Neuronal stem cell (in vitro differentiated cells): ENCODE results near the gene KCNH2.

Experiments
- DNase-seq: peaks from one replicate; pipeline ENCODE4 v3.0.0-alpha.2; 2013; ENCODE audit warnings: low spot score
- H2AFZ ChIP-seq: one replicate; pipeline ENCODE4 v1.6.1; 2013; ENCODE audit warnings: mild to moderate bottlenecking, low read length, inconsistent platforms
- H2AK5ac ChIP-seq: 2 replicates; pipeline ENCODE4 v1.6.1; 2013; ENCODE audit warnings: low read depth, mild to moderate bottlenecking, inconsistent platforms, low read length, moderate library complexity, mixed read lengths
- H2BK120ac ChIP-seq: 2 replicates; pipeline ENCODE4 v1.6.1; 2013; ENCODE audit warnings: low read depth, mild to moderate bottlenecking, inconsistent platforms, low read length, moderate library complexity, mixed read lengths
- H2BK12ac ChIP-seq: one replicate; pipeline ENCODE4 v1.6.1; 2013; ENCODE audit warnings: low read length, inconsistent platforms
- H2BK15ac ChIP-seq: 2 replicates; pipeline ENCODE4 v1.6.1; 2013; ENCODE audit warnings: mild to moderate bottlenecking, low read length, inconsistent platforms, mixed read lengths
- H2BK5ac ChIP-seq: one replicate; pipeline ENCODE4 v1.6.1; 2013; ENCODE audit warnings: inconsistent platforms, mild to moderate bottlenecking, low read length, moderate library complexity
- H3K14ac ChIP-seq: one replicate; pipeline ENCODE4 v1.6.1; 2013; ENCODE audit warnings: low read length, inconsistent platforms
- H3K18ac ChIP-seq: 2 replicates; pipeline ENCODE4 v1.6.1; 2013; ENCODE audit warnings: low read length, inconsistent platforms
- H3K23ac ChIP-seq: 2 replicates; pipeline ENCODE4 v1.6.1; 2013; ENCODE audit warnings: low read depth, mild to moderate bottlenecking, mixed read lengths, low read length, inconsistent platforms; ENCODE audit not compliant: poor library complexity
- H3K27ac ChIP-seq: replicated peaks from 3 replicates; pipeline ENCODE4 v1.5.1; 2013; ENCODE audit warnings: low read length, inconsistent platforms
- H3K27me3 ChIP-seq, 3 experiments: 2 replicates each; pipeline ENCODE4 v1.6.1; 2013; ENCODE audit warnings: low read length in 3 of 3, mild to moderate bottlenecking in 2 of 3, inconsistent platforms in 1 of 3, low read depth in 1 of 3, mixed read lengths in 1 of 3, moderate library complexity in 1 of 3; ENCODE audit not compliant: control insufficient read depth in 3 of 3, insufficient read depth in 3 of 3
- H3K36me3 ChIP-seq, 2 donors: replicated peaks in 1 of 2; 2 replicates each; pipeline ENCODE4 v1.6.1; 2013; ENCODE audit warnings: low read length in 2 of 2; ENCODE audit not compliant: control insufficient read depth in 2 of 2, insufficient read depth in 2 of 2
- H3K4ac ChIP-seq: 2 replicates; pipeline ENCODE4 v1.6.1; 2013; ENCODE audit warnings: inconsistent platforms, mild to moderate bottlenecking, low read length, moderate library complexity
- H3K4me1 ChIP-seq, 2 donors: 1 replicate in 1 of 2; 2 replicates in 1 of 2; pipeline ENCODE4 v1.6.1; 2013; ENCODE audit warnings: low read length in 2 of 2, low read depth in 1 of 2; ENCODE audit not compliant: control insufficient read depth in 2 of 2, insufficient read depth in 1 of 2
- H3K4me2 ChIP-seq: one replicate; pipeline ENCODE4 v1.6.1; 2013; ENCODE audit warnings: mild to moderate bottlenecking, low read length, inconsistent platforms; ENCODE audit not compliant: insufficient read depth, poor library complexity, severe bottlenecking
- H3K4me3 ChIP-seq, 2 donors: 2 replicates each; pipeline ENCODE4 v1.5.1; 2013; ENCODE audit warnings: low read length in 2 of 2, mild to moderate bottlenecking in 2 of 2, inconsistent platforms in 1 of 2, moderate library complexity in 1 of 2
- H3K79me1 ChIP-seq: one replicate; pipeline ENCODE4 v1.6.1; 2013; ENCODE audit warnings: low read depth, mild to moderate bottlenecking, inconsistent platforms, low read length, moderate library complexity
- H3K9ac ChIP-seq: one replicate; pipeline ENCODE4 v1.6.1; 2013; ENCODE audit warnings: mild to moderate bottlenecking, low read depth, low read length, inconsistent platforms; ENCODE audit not compliant: poor library complexity
- H3K9me3 ChIP-seq, 2 donors: replicated peaks in 1 of 2; 2 replicates each; pipeline versions ENCODE3 to v1.6.1; 2013; ENCODE audit warnings: low read length in 2 of 2, mild to moderate bottlenecking in 2 of 2, inconsistent platforms in 1 of 2, low read depth in 1 of 2, mixed read lengths in 1 of 2, moderate library complexity in 1 of 2; ENCODE audit not compliant: control insufficient read depth in 2 of 2, insufficient read depth in 1 of 2
- H4K8ac ChIP-seq: one replicate; pipeline ENCODE4 v1.6.1; 2013; ENCODE audit warnings: low read depth, mild to moderate bottlenecking, inconsistent platforms, low read length, moderate library complexity
- H4K91ac ChIP-seq: one replicate; pipeline ENCODE4 v1.6.1; 2013; ENCODE audit warnings: low read length, low read depth, mild to moderate bottlenecking, inconsistent platforms; ENCODE audit not compliant: poor library complexity
- WGBS, 2 donors: extraction: QIAGEN DNeasy Blood & Tissue Kit; methylation state at CpG; one replicate each; pipeline ENCODE4 v1.1.7; 2013; ENCODE audit warnings: missing lambda C conversion rate in 2 of 2, mixed read lengths in 1 of 2; ENCODE audit not compliant: insufficient read length in 2 of 2, insufficient replicate concordance in 1 of 2; ENCODE audit errors: extremely low coverage in 2 of 2; 5-methylcytosine and 5-hydroxymethylcytosine counted together

Gene KCNH2

GRCh38 chr7:151016942-151017341, 38.8 kb upstream of the KCNH2 start:
- H3K4me3 ChIP-seq = no peak overlapping the region
- H2BK15ac ChIP-seq = peak overlapping the region; percentile 28
- H4K8ac ChIP-seq = no peak overlapping the region
- peaks cover 0 to 5% of the 10 kb centered on the region in 2 donors for H3K36me3 ChIP-seq
- H3K9me3 ChIP-seq = peaks cover 0 to 2% of the 10 kb centered on the region in 2 donors
- peaks cover 2% of the 10 kb centered on the region for H3K79me1 ChIP-seq
- no peak overlapping the region for H2BK12ac ChIP-seq
- H3K27ac ChIP-seq = no peak overlapping the region
- WGBS, 2 donors = no CpG with 5 or more reads among the region's 15 CpGs
- H4K91ac ChIP-seq = no peak overlapping the region
- peak overlapping the region; percentile 0 for H2BK5ac ChIP-seq
- peaks cover 28 to 45% of the 10 kb centered on the region in 2 donors for H3K4me1 ChIP-seq
- H3K27me3 ChIP-seq = peaks cover 0 to 18% (median 0%) of the 10 kb centered on the region in 3 experiments
- no peak overlapping the region for H2AFZ ChIP-seq
- peak overlapping the region; percentile 12 for H2BK120ac ChIP-seq
- peak overlapping the region; percentile 42 for H2AK5ac ChIP-seq
- H3K23ac ChIP-seq = peak overlapping the region; percentile 56
- no peak overlapping the region for H3K9ac ChIP-seq
- H3K14ac ChIP-seq = no peak overlapping the region
- DNase-seq = no peak
- H3K4me2 ChIP-seq = no peak overlapping the region
- H3K4ac ChIP-seq = no peak overlapping the region
- no peak overlapping the region for H3K18ac ChIP-seq

GRCh38 chr7:151016505-151016904, 38.4 kb upstream of the KCNH2 start:
- no peak overlapping the region for H4K8ac ChIP-seq
- peak overlapping the region; percentile 28 for H2BK15ac ChIP-seq
- no peak overlapping the region for H3K27ac ChIP-seq
- H3K4me2 ChIP-seq = no peak overlapping the region
- peaks cover 28 to 45% of the 10 kb centered on the region in 2 donors for H3K4me1 ChIP-seq
- no CpG with 5 or more reads among the region's 8 CpGs for WGBS, 2 donors
- no peak overlapping the region for H3K18ac ChIP-seq
- H3K14ac ChIP-seq = no peak overlapping the region
- peaks cover 2% of the 10 kb centered on the region for H3K79me1 ChIP-seq
- peak overlapping the region; percentile 30 for H3K9ac ChIP-seq
- peaks cover 0 to 5% of the 10 kb centered on the region in 2 donors for H3K36me3 ChIP-seq
- no peak overlapping the region for H3K4me3 ChIP-seq
- H3K23ac ChIP-seq = no peak overlapping the region
- no peak overlapping the region for H3K4ac ChIP-seq
- no peak overlapping the region for H2BK12ac ChIP-seq
- peak overlapping the region; percentile 42 for H2AK5ac ChIP-seq
- DNase-seq = no peak
- peaks cover 0 to 2% of the 10 kb centered on the region in 2 donors for H3K9me3 ChIP-seq
- H4K91ac ChIP-seq = no peak overlapping the region
- no peak overlapping the region for H2AFZ ChIP-seq
- H3K27me3 ChIP-seq = peaks cover 0 to 18% (median 0%) of the 10 kb centered on the region in 3 experiments
- H2BK120ac ChIP-seq = peak overlapping the region; percentile 12
- peak overlapping the region; percentile 0 for H2BK5ac ChIP-seq

GRCh38 chr7:151015967-151016366, 37.8 kb upstream of the KCNH2 start:
- Histone ChIP-seq H4K91ac (no peak overlapping the region), H3K4me2 (no peak overlapping the region), H2BK5ac (no peak overlapping the region), H3K27ac (no peak overlapping the region), H2AK5ac (peak overlapping the region; percentile 42), H3K27me3 (peaks cover 0 to 18% (median 0%) of the 10 kb centered on the region in 3 experiments), H3K4ac (no peak overlapping the region), H3K18ac (peak overlapping the region; percentile 27), H4K8ac (no peak overlapping the region), H3K4me3 (no peak overlapping the region), H2BK15ac (no peak overlapping the region), H2BK120ac (no peak overlapping the region), H2BK12ac (peak overlapping the region; percentile 79), H3K9me3 (peaks cover 0 to 2% of the 10 kb centered on the region in 2 donors), H3K9ac (peak overlapping the region; percentile 14), H3K4me1 (peaks cover 26 to 43% of the 10 kb centered on the region in 2 donors), H3K14ac (no peak overlapping the region), H3K36me3 (peaks cover 0 to 5% of the 10 kb centered on the region in 2 donors), H3K23ac (peak overlapping the region; percentile 56), H2AFZ (no peak overlapping the region), H3K79me1 (peaks cover 2% of the 10 kb centered on the region)
- WGBS, 2 donors = no CpG with 5 or more reads among the region's 5 CpGs
- DNase-seq = no peak

- Histone ChIP-seq H3K4ac (no peak overlapping the region), H3K36me3 (peaks cover 0 to 5% of the 10 kb centered on the region in 2 donors), H3K18ac (no peak overlapping the region), H3K79me1 (peaks cover 2% of the 10 kb centered on the region), H2AFZ (no peak overlapping the region), H3K4me2 (no peak overlapping the region), H3K27me3 (peaks cover 0 to 18% (median 0%) of the 10 kb centered on the region in 3 experiments), H3K9me3 (peaks cover 0 to 2% of the 10 kb centered on the region in 2 donors), H2BK15ac (no peak overlapping the region), H3K23ac (no peak overlapping the region), H3K14ac (no peak overlapping the region), H4K91ac (no peak overlapping the region), H2BK120ac (no peak overlapping the region), H2BK5ac (no peak overlapping the region), H2AK5ac (no peak overlapping the region), H2BK12ac (no peak overlapping the region), H3K4me3 (no peak overlapping the region), H4K8ac (no peak overlapping the region), H3K4me1 (peaks cover 26 to 44% of the 10 kb centered on the region in 2 donors), H3K27ac (no peak overlapping the region), H3K9ac (no peak overlapping the region)
- no CpG with 5 or more reads among the region's 8 CpGs for WGBS, 2 donors
- DNase-seq = no peak
Measured at GRCh38 chr7:151014950-151015349, 36.8 kb upstream of the KCNH2 start.
